SK-N-SH treated with all-trans-retinoic acid at 6 μM for 48 hours (cell line): ENCODE measurements around the gene TNRC6A.

Experiments used
- BACH2 ChIP-seq: fragments of 250-450 bp; sonication (Bioruptor Pico); IDR thresholded peaks from 2 replicates; pipeline ENCODE4 v1.9.0; 2021; ENCODE audit warnings: mild to moderate bottlenecking, borderline replicate concordance
- ESRRG ChIP-seq: fragments of 250-450 bp; sonication (Bioruptor Pico); IDR thresholded peaks from 2 replicates; pipeline ENCODE4 v1.6.1; 2021; ENCODE audit warnings: mild to moderate bottlenecking
- RARB ChIP-seq: fragments of 250-450 bp; sonication (Bioruptor Pico); IDR thresholded peaks from 2 replicates; pipeline ENCODE4 v1.8.0; 2021; ENCODE audit warnings: mild to moderate bottlenecking, moderate library complexity
- TOX ChIP-seq: fragments of 250-450 bp; sonication (Bioruptor Pico); IDR thresholded peaks from 2 replicates; pipeline ENCODE4 v1.8.0; 2021; ENCODE audit warnings: mild to moderate bottlenecking, moderate library complexity, borderline replicate concordance
- ZC3H10 ChIP-seq: fragments of 250-450 bp; sonication (Bioruptor Pico); IDR thresholded peaks from 2 replicates; pipeline ENCODE4 v1.5.1; 2021; ENCODE audit warnings: mild to moderate bottlenecking, moderate library complexity
- ZFP3 ChIP-seq: fragments of 250-450 bp; sonication (Bioruptor Pico); IDR thresholded peaks from 2 replicates; pipeline ENCODE4 v1.5.0; 2020; ENCODE audit warnings: mild to moderate bottlenecking, moderate library complexity
- ZNF70 ChIP-seq: fragments of 450-650 bp; formaldehyde crosslinking; IDR thresholded peaks from 2 replicates; pipeline ENCODE4 v1.5.0; 2020; ENCODE audit warnings: mild to moderate bottlenecking, moderate library complexity

- TF ChIP-seq ZFP3 (CRISPR knock-in tag) (no peak), ESRRG (CRISPR knock-in tag) (no peak), TOX (no peak), BACH2 (CRISPR knock-in tag) (no peak), ZC3H10 (CRISPR knock-in tag) (no peak), RARB (CRISPR knock-in tag) (no peak), ZNF70 (CRISPR knock-in tag) (no peak)
Observed at GRCh38 chr16:24759006-24759405, 29.6 kb downstream of the TNRC6A start.
